Stimulated activated CD8-positive, alpha-beta memory T cell treated with anti-CD3 and anti-CD28 coated beads, Interleukin-12 subunit alpha, Interleukin-12 subunit beta, amount 100 ng/mL, for 24 hours (primary cell): ENCODE measurements around the gene USO1.
"Not testable (repeated sequence)": the region's sequence is repeated elsewhere in the genome, so short reads cannot be mapped to it uniquely, and the experiment has no call there.

ENCODE experiments used
- DNase-seq: peaks from one replicate; pipeline ENCODE4 v3.0.0-alpha.2; 2020; ENCODE audit errors: extremely low read depth

Gene USO1

DNA sequence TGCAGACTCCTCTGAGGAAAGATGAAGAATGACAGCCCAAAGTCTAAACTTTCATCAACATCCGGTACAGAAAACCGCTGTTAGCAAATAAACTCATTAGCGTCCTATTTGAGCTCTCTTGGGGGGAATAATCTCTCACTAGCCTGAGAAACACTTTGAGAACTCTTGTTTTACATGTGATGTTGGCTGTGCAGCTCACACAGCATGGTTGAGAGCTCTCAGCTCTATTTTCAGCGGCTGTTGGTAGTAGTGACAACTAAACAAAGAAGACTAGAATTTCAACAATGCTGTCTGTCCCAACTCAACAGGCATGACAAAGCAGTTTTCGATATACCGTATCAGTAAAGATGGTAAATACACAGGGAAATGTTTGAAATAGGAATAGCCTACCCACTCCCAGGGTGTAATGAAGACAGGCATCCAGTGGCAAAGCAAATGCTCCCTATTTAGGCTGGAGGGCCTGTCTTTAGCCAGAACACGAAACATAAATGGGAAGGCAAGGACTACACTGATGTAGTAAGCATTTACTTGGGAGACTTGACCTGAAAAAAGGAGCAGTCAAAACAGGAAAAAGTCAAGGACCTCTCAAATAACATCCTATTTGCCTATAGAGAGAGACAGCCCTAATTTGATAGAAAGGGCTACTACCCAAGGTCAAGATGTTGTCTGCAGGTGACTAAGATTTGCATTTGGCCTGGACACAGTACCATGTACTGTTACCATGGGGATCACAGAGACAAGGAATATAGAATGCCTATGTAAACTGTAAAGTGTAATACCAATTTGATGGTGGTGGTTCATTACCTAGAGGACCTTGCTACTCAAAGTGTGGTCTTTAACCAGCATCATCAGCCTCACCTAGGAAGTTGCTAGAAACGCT, 117.5 kb downstream of the USO1 start:
- DNase-seq: no peak

DNA sequence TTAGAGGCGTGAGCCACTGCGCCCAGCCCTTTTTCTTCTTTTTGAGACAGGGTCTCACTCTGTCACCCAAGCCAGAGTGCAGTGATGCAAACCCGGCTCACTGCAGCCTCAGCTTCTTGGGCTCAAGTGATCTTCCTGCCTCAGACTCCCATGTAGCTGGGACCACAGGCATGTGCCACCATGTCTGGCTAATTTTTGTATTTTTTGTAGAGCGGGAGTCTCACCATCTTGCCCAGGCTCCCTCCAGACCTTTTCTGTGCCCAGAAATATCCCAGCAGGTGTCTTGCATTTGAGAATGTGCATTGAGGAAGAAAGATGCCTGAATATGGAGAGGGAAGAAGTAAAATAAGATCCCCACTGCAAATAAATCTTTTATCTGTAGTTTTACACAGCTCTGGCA, 119.2 kb downstream of the USO1 start:
- DNase-seq: no peak

DNA sequence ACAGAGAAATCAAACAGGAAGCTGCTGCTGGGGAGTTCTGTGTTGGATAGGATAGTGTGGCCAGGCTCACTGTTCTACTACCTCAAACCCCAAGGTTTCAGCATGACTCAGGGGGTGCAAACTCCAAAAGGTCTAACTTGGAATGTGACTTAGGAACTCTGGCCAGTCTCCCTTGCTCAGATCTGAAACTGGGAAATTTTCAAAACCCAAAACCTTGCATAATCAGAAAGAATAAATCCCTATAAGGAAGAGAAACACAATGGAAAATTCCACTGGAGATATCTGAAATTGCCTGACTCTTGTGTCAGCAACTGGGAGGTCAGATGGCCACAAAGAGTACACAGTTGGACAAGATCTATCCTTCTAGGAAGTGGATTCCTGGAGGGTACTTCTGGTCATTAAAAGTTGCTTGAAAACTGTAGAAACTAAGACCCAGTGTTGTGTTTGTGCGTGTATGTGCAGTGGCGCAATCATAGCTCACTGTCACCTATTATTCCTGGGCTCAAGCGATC, 119.8 kb downstream of the USO1 start:
- no peak for DNase-seq

DNA sequence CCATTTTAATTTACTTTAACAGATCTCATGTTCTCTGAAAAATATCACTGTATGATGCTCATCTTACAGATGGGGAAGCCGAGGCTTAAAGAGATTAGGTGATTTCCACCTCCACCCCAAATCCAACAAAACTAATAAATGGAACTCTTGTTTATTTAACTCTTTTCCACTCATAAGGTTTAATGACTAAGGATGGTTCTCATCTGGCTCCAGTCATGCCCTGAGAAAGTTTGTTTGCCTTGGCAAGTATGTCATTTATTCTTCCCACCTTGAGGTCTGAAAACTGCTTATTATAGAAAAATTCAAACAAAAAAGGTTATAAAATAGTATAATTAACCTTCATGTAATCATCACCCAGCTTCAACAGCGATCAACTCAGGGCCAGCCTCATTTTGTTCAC, 121.6 kb downstream of the USO1 start:
- no peak for DNase-seq

DNA sequence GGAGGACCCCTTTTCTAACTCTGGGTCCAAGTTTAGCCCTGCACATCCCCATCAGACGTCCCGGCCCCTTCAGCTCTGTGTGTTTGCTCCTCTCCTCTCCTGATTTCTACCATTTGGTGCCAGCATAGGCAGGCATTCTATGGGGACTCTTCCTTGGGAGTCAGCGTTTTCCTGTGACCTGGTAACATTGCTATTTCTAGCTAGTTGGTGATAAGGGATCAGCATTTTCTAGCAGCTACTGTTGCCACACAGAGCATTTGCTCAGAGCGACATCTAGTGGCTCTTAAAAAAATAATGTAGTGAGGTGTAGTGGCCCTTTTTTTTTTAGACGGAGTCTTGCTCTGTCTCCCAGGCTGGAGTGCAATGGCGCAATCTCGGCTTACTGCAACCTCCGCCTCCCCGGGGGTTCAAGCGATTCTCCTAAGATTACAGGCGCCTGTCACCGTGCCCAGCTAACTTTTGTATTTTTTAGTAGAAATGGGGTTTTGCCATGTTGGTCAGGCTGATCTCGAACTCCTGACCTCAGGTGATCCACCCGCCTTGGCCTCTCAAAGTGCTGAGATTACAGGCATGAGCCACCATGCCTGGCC, 123.9 kb downstream of the USO1 start:
- DNase-seq: not testable (repeated sequence)

DNA sequence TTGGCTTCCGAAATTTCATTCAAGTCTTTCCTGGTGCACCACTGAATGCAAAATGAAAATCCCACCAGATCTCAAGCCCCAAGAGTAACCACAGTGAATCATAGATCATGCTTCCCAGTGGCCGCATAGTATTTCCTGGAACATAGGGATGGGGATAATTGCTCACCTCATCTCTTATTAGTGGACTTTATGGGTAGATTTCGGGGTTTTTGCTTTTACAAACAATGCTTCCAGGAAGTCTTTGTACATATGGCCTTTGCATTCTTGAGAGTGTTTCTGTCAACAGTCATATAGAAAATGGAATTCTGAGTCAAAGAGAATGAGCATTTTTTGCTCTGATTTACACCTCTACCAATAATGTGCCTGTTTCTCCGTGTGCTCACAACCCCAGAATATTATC, 124.5 kb downstream of the USO1 start:
- DNase-seq: no peak

DNA sequence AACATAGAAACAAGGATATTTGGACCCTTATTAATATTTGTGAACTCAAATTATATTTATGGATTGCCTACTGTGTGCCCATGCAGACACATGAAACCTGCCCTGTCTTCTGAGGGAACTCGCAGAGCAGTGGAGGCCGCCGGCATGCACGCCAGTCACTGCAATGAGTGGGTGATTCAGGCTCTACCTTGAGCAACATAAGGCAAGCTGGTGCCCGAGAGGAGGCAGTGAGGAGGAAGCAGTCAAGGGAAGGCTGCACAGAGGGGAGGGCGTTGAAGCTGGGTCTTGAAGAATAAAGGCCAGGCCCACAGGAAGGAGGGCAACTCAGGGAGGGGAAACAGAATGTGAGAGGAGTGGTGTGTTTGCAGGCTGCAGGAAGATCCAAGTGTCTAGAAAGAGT, 125.1 kb downstream of the USO1 start:
- DNase-seq: no peak

DNA sequence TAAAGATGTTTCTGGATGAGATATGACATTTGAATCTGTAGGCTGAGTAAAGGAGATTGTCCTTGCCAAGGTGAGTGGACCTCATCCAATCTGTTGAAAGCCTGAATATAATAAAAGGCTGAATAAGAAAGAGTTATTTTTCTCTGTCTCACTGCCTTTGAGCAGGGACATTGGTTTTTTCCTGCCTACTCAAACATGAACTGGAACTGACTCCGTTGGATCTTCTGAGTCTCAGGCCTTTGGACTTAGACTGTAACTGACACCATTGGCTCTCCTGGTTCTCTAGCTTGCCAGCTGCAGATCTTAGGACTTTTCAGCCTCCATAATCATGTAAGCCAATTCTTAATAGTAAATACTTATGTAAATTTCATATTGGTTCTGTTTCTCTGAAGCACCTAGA, 134.3 kb downstream of the USO1 start:
- no peak for DNase-seq

DNA sequence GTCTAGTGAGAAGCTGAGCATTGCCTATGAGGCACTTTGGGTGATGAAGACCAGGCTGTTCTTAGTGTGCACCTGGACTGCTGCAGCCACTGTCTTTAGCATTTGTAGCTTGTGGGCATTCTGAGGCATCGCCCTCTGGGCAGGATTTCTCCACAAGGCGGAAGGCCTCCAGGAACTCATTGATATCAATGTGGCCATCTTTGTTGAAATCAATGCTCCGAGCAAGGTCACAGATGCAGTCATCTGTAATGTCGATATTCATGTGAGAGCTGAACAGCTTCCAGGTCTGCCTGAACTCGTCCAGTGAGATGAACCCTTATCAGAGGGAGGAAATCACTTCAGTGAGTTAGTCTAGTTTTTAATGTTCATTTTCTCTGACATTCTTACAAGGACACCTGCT, 136.2 kb downstream of the USO1 start:
- no peak for DNase-seq
